ENCODE results near the gene MSI2. TPM values are rescaled to one million over a fixed set of nuclear protein-coding genes. Genes with fewer than 3 reads are reported as not detected.

The MSI2 gene
- total RNA-seq, 3 donors from 2014 or later, result 13.4 to 89.1 (median 71.1) TPM

- Histone ChIP-seq H3K4me1 (peaks cover 0 to 10% of the 10 kb centered on the region in 2 donors), H3K27me3 (no peaks in the 10 kb centered on the region), H3K36me3 (no peaks in the 10 kb centered on the region), H3K4me3 (no peak overlapping the region), H3K27ac (no peak overlapping the region), H3K9me3 (no peaks in the 10 kb centered on the region)
- DNase-seq (ENCODE audit: low spot score in 2 of 2), result no peak
- TF ChIP-seq CTCF (IDR thresholded peaks at IDR 0.05) (no peak), POLR2AphosphoS5 (IDR thresholded peaks at IDR 0.05) (no peak), POLR2A (IDR thresholded peaks at IDR 0.05) (no peak)
- intact Hi-C loops (cut with DNase I; ENCODE audit: low total_unique reads), result loop anchor here (5.0 kb wide), 1 partner anchor 719 kb away; no protein-coding TSS in a partner anchor
These were observed 112.5 kb downstream of the MSI2 start for GRCh38 chr17:57368637-57369336.

DNA sequence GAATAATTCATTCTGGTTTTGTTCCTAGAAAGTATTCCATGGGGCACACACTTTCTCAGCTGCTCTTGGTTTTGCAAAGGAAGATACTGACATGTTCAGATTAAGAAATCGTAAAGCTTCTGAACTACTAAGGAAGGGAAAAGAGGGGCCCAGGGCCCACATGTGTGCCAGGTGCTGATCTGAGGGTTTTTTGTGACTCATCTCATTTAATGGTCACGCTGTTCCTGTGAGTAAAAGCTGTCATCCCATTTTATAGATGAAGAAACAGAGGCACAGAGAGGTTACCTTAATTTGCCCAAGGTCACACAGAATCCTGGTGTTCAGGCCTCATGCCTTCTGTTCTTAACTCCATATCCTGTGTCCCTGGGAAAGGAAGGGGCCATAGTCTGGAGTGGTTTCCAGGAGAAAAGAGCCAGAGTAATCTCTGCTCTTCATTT is 113.2 kb downstream of the MSI2 start:
- no peaks in the 10 kb centered on the region for H3K27me3 ChIP-seq
- H3K36me3 ChIP-seq, result no peaks in the 10 kb centered on the region
- intact Hi-C loops (cut with DNase I; ENCODE audit: low total_unique reads), result loop anchor here (5.0 kb wide), 1 partner anchor 718 kb away; no protein-coding TSS in a partner anchor
- no peaks in the 10 kb centered on the region for H3K9me3 ChIP-seq
- H3K4me1 ChIP-seq, result peaks cover 0 to 10% of the 10 kb centered on the region in 2 donors
- DNase-seq (ENCODE audit: low spot score in 2 of 2), result no peak
- peak overlapping the region in 1 of 2 donors; percentile 10 for H3K27ac ChIP-seq
- H3K4me3 ChIP-seq, result no peak overlapping the region
- TF ChIP-seq POLR2A (IDR thresholded peaks at IDR 0.05) (no peak), POLR2AphosphoS5 (IDR thresholded peaks at IDR 0.05) (no peak), CTCF (IDR thresholded peaks at IDR 0.05) (no peak)

GRCh38 chr17:57370037-57370581 is 113.8 kb downstream of the MSI2 start:
- Histone ChIP-seq H3K27me3 (no peaks in the 10 kb centered on the region), H3K36me3 (no peaks in the 10 kb centered on the region), H3K27ac (peak overlapping the region; percentile 10 to 36), H3K4me1 (peaks cover 0 to 10% of the 10 kb centered on the region in 2 donors), H3K4me3 (no peak overlapping the region), H3K9me3 (no peaks in the 10 kb centered on the region)
- TF ChIP-seq POLR2A (IDR thresholded peaks at IDR 0.05) (no peak), POLR2AphosphoS5 (IDR thresholded peaks at IDR 0.05) (no peak), CTCF (IDR thresholded peaks at IDR 0.05) (no peak)
- no peak for DNase-seq (ENCODE audit: low spot score in 2 of 2)
- intact Hi-C loops (cut with DNase I; ENCODE audit: low total_unique reads), result no loop called here

DNA sequence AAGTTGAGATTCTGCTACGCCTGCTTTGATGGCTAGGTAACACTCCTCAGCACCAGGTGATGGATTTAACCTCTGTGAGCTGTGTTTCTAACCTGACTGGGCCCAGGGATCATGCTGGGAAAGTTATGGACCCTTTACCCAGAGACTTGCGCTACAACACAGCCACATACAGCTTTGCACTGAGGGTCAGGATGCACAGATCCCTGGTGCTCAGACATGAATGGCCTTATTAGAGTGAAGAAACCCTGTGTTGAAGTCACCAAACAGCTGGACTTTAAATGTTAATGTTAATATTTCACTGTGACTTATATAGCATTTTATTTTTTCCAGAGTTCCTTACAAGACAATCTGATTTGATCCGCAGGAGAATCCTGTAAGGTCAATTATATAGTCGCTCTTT is 114.3 kb downstream of the MSI2 start:
- no peak overlapping the region for H3K4me3 ChIP-seq
- DNase-seq (ENCODE audit: low spot score in 2 of 2), result no peak
- peaks cover 0 to 10% of the 10 kb centered on the region in 2 donors for H3K4me1 ChIP-seq
- H3K27ac ChIP-seq, result peak overlapping the region; percentile 10 to 36
- H3K27me3 ChIP-seq, result no peaks in the 10 kb centered on the region
- intact Hi-C loops (cut with DNase I; ENCODE audit: low total_unique reads), result no loop called here
- no peaks in the 10 kb centered on the region for H3K9me3 ChIP-seq
- no peaks in the 10 kb centered on the region for H3K36me3 ChIP-seq
- no peak for TF ChIP-seq POLR2AphosphoS5 (IDR thresholded peaks at IDR 0.05)
- no peak for TF ChIP-seq CTCF (IDR thresholded peaks at IDR 0.05)
- TF ChIP-seq POLR2A (IDR thresholded peaks at IDR 0.05), result no peak

- Histone ChIP-seq H3K4me3 (no peak overlapping the region), H3K4me1 (peaks cover 0 to 10% of the 10 kb centered on the region in 2 donors), H3K9me3 (no peaks in the 10 kb centered on the region), H3K27me3 (no peaks in the 10 kb centered on the region), H3K27ac (no peak overlapping the region), H3K36me3 (no peaks in the 10 kb centered on the region)
- intact Hi-C loops (cut with DNase I; ENCODE audit: low total_unique reads), result no loop called here
- TF ChIP-seq POLR2A (IDR thresholded peaks at IDR 0.05) (no peak), POLR2AphosphoS5 (IDR thresholded peaks at IDR 0.05) (no peak), CTCF (IDR thresholded peaks at IDR 0.05) (no peak)
- no peak for DNase-seq (ENCODE audit: low spot score in 2 of 2)
These were observed 115.8 kb downstream of the MSI2 start for GRCh38 chr17:57372156-57372555.
